HepG2 (cell line): Measurements from ENCODE around the gene SP6. TPM values are rescaled to one million over a fixed set of nuclear protein-coding genes. Genes with fewer than 3 reads are reported as not detected.
A peak's percentile ranks its signal among the peaks of the same experiment; 100 is the strongest.

Experiments
- ATF1 ChIP-seq: IDR thresholded peaks from 2 replicates; pipeline ENCODE4 v1.6.1; 2016; ENCODE audit warnings: mild to moderate bottlenecking, control low read depth
- ATF7 ChIP-seq, 2 experiments: fragments of 450-650 bp in 1 of 2; sonication (generic) in 1 of 2; formaldehyde crosslinking in 1 of 2; IDR thresholded peaks; 2 replicates each; pipeline versions ENCODE4 v1.4.0 to v1.6.1; 2016 to 2020; ENCODE audit warnings: antibody characterized with exemption in 1 of 2, mild to moderate bottlenecking in 1 of 2, missing genetic modification reagents in 1 of 2
- CENPX ChIP-seq: sonication (generic); formaldehyde crosslinking; IDR thresholded peaks from 2 replicates; pipeline ENCODE4 v1.9.0; 2021; ENCODE audit warnings: mild to moderate bottlenecking, missing genetic modification reagents, moderate library complexity
- DPF2 ChIP-seq: sonication (generic); formaldehyde crosslinking; IDR thresholded peaks from 2 replicates; pipeline ENCODE4 v1.4.0; 2020; ENCODE audit warnings: mild to moderate bottlenecking, low read depth, missing genetic modification reagents, borderline replicate concordance
- HNF4A ChIP-seq: sonication (generic); formaldehyde crosslinking; IDR thresholded peaks from 2 replicates; pipeline ENCODE4 v1.4.0; 2020; ENCODE audit warnings: missing genetic modification reagents
- LBX2 ChIP-seq: sonication (generic); formaldehyde crosslinking; IDR thresholded peaks from 2 replicates; pipeline ENCODE4 v1.5.0; 2020; ENCODE audit warnings: missing genetic modification reagents, mild to moderate bottlenecking, borderline replicate concordance
- NCOA2 ChIP-seq: sonication (generic); formaldehyde crosslinking; IDR thresholded peaks from 2 replicates; pipeline ENCODE4 v1.8.0; 2022; ENCODE audit warnings: inconsistent platforms
- NFE2L2 ChIP-seq: fragments of 150-350 bp; IDR thresholded peaks from 2 replicates; pipeline ENCODE4 v1.6.1; 2014; ENCODE audit warnings: low read length
- NFIC ChIP-seq: IDR thresholded peaks from 2 replicates; pipeline ENCODE4 v1.6.1; 2012; ENCODE audit warnings: mild to moderate bottlenecking, low read length, inconsistent platforms
- REST ChIP-seq, 2 experiments: IDR thresholded peaks; 2 replicates each; pipeline ENCODE4 v1.6.1; 2011 to 2012; ENCODE audit warnings: low read length in 2 of 2, borderline replicate concordance in 1 of 2, low read depth in 1 of 2, mild to moderate bottlenecking in 1 of 2, moderate library complexity in 1 of 2
- TBX2 ChIP-seq: sonication (generic); formaldehyde crosslinking; IDR thresholded peaks from 2 replicates; pipeline ENCODE4 v1.5.0; 2020; ENCODE audit warnings: missing genetic modification reagents, mild to moderate bottlenecking, borderline replicate concordance
- TRIM22 ChIP-seq: fragments of 450-650 bp; IDR thresholded peaks from 2 replicates; pipeline ENCODE4 v1.6.1; 2017
- ZNF256 ChIP-seq: sonication (generic); formaldehyde crosslinking; conservative IDR thresholded peaks from 2 replicates; pipeline ENCODE4 v1.4.0; 2020; ENCODE audit warnings: missing genetic modification reagents
- ZNF644 ChIP-seq: IDR thresholded peaks from 2 replicates; pipeline ENCODE4 v1.6.1; 2016; ENCODE audit warnings: low read depth
- ZNF646 ChIP-seq: sonication (generic); formaldehyde crosslinking; IDR thresholded peaks from 2 replicates; pipeline ENCODE4 v1.9.0; 2021; ENCODE audit warnings: mild to moderate bottlenecking, missing genetic modification reagents
- ZNF678 ChIP-seq: sonication (generic); formaldehyde crosslinking; IDR thresholded peaks from 2 replicates; pipeline ENCODE4 v1.4.0; 2020; ENCODE audit warnings: mild to moderate bottlenecking, missing genetic modification reagents
- ZNF841 ChIP-seq: sonication (generic); formaldehyde crosslinking; IDR thresholded peaks from 2 replicates; pipeline ENCODE4 v1.8.1; 2023; ENCODE audit warnings: missing genetic modification reagents, borderline replicate concordance
- ZNF891 ChIP-seq: sonication (generic); formaldehyde crosslinking; IDR thresholded peaks from 2 replicates; pipeline ENCODE4 v1.5.0; 2020; ENCODE audit warnings: mild to moderate bottlenecking, missing genetic modification reagents
- polyA plus RNA-seq, 8 experiments: library from polyadenylated mRNA; depleted of rRNA in 3 of 8; stranded (reverse) in 7 of 8; unstranded in 1 of 8; fragments of >200 nt; fragmentation: Illumina TruSeq in 4 of 8; extraction: Trizol in 4 of 8; gene quantifications; 2 replicates each; pipeline versions ENCODE4 v1.2.1 to v1.2.3, GENCODE V29; 2011 to 2016; ENCODE audit warnings: low read depth in 4 of 8, missing spikeins in 1 of 8, mixed read lengths in 1 of 8; ENCODE audit not compliant: insufficient read depth in 1 of 8
- total RNA-seq, 5 experiments: library from RNA; depleted of rRNA; stranded (reverse); fragments of >200 nt; fragmentation: Illumina TruSeq; extraction: Trizol; gene quantifications; 2 replicates each; pipeline ENCODE4 v1.2.3, GENCODE V29; 2016; ENCODE audit warnings: low read depth in 1 of 5

Gene SP6
- total and polyA plus RNA-seq, 2 of the 13 experiments (the other 11 are each of a cell fraction or from before 2014, with no cell fraction given), result 0.07 TPM

- TF ChIP-seq ZNF646 (CRISPR knock-in tag) (no peak), TBX2 (CRISPR knock-in tag) (peak; percentile 78), ZNF256 (CRISPR knock-in tag) (peak; percentile 34; the same call in 1 of the 2 replicates), ZNF644 (CRISPR knock-in tag) (no peak), NFE2L2 (no peak), NFIC (no peak), ATF1 (CRISPR knock-in tag) (no peak), TRIM22 (no peak), CENPX (no peak), LBX2 (no peak; the same call in 1 of the 2 replicates), ZNF841 (CRISPR knock-in tag) (no peak), ZNF678 (no peak), ATF7 (IDR thresholded peaks at IDR 0.05) (no peak), ATF7 (CRISPR knock-in tag; IDR thresholded peaks at IDR 0.05) (no peak; the same call in 1 of the 2 replicates), HNF4A (CRISPR knock-in tag) (peak; percentile 52; the same call in 1 of the 2 replicates), REST (IDR thresholded peaks at IDR 0.05; ENCODE audit: borderline replicate concordance in 1 of 2, low read depth in 1 of 2, low read length in 2 of 2) (no peak), NCOA2 (0 out of 2 replicates have a peak, but pooled peaks have one; percentile 10), ZNF891 (CRISPR knock-in tag) (no peak), DPF2 (no peak)
These were observed 10.0 kb downstream of the SP6 start, which contains the start of gene SCRN2 (continued) for GRCh38 chr17:47840742-47841487.
